SK-N-SH (cell line): Measurements from ENCODE around the gene NMBR. TPM values are rescaled to one million over a fixed set of nuclear protein-coding genes. Genes with fewer than 3 reads are reported as not detected.

Experiments used
- CTCF ChIA-PET: fragments of 300-600, 350-600 bp; formaldehyde crosslinking; extraction: SDS; loops from one replicate; lab custom pipeline; 2021; lab: Yijun Ruan, JAX
- POLR2A ChIA-PET: fragments of 350-600 bp; sonication (Branson Sonifier 250); formaldehyde crosslinking; extraction: SDS; loops from one replicate; lab custom pipeline; 2020; ENCODE audit warnings: antibody characterized with exemption, inconsistent platforms; lab: Yijun Ruan, JAX
- DNase-seq: peaks from one replicate; pipeline ENCODE4 v3.0.0; 2012
- H2AFZ ChIP-seq: fragments of 200-600 bp; sonication (generic); 2 replicates; pipeline ENCODE4 v1.8.1; 2016; ENCODE audit warnings: antibody characterized with exemption, mild to moderate bottlenecking, low read depth
- H3F3A ChIP-seq: fragments of 200-600 bp; sonication (generic); replicated peaks from 2 replicates; pipeline ENCODE3; 2016; ENCODE audit warnings: antibody characterized with exemption, mild to moderate bottlenecking; ENCODE audit not compliant: insufficient read depth
- H3K27ac ChIP-seq, 2 experiments: fragments of 200-500 bp in 1 of 2; fragments of 200-600 bp in 1 of 2; sonication (Bioruptor generic) in 1 of 2; sonication (generic), shearing (Covaris generic) in 1 of 2; 2 replicates each; pipeline versions ENCODE4 v1.5.1 to v1.6.1; 2014 to 2016; ENCODE audit warnings: low read depth in 2 of 2, inconsistent platforms in 1 of 2, low read length in 1 of 2, mild to moderate bottlenecking in 1 of 2, mixed read lengths in 1 of 2
- H3K27me3 ChIP-seq: fragments of 200-600 bp; sonication (generic), shearing (Covaris generic); 2 replicates; pipeline ENCODE4 v1.6.1; 2016; ENCODE audit warnings: mixed run types; ENCODE audit not compliant: insufficient read depth
- H3K36me3 ChIP-seq, 2 experiments: fragments of 200-500 bp in 1 of 2; fragments of 200-600 bp in 1 of 2; sonication (Bioruptor generic) in 1 of 2; sonication (generic) in 1 of 2; replicated peaks in 1 of 2; 2 replicates each; pipeline versions ENCODE3 to v1.5.1; 2014 to 2016; ENCODE audit warnings: low read length in 1 of 2, mild to moderate bottlenecking in 1 of 2; ENCODE audit not compliant: insufficient read depth in 2 of 2, control insufficient read depth in 1 of 2
- H3K4me1 ChIP-seq, 2 experiments: fragments of 200-500 bp in 1 of 2; fragments of 200-600 bp in 1 of 2; sonication (Bioruptor generic) in 1 of 2; sonication (generic), shearing (Covaris generic) in 1 of 2; 2 replicates each; pipeline versions ENCODE4 v1.5.1 to v1.6.1; 2014 to 2016; ENCODE audit warnings: low read depth in 1 of 2, low read length in 1 of 2, mixed run types in 1 of 2; ENCODE audit not compliant: insufficient read depth in 2 of 2, control insufficient read depth in 1 of 2
- H3K4me2 ChIP-seq: fragments of 200-600 bp; sonication (generic), shearing (Covaris generic); 2 replicates; pipeline ENCODE4 v1.6.1; 2017; ENCODE audit warnings: mixed run types
- H3K4me3 ChIP-seq, 2 experiments: fragments of 200-500 bp in 1 of 2; fragments of 200-600 bp in 1 of 2; sonication (Bioruptor generic) in 1 of 2; sonication (generic), shearing (Covaris generic) in 1 of 2; 2 replicates each; pipeline versions ENCODE4 v1.5.1 to v1.8.1; 2014 to 2016; ENCODE audit warnings: low read depth in 2 of 2, inconsistent platforms in 1 of 2, low read length in 1 of 2, mild to moderate bottlenecking in 1 of 2, mixed read lengths in 1 of 2, moderate library complexity in 1 of 2
- H3K79me2 ChIP-seq: fragments of 200-600 bp; sonication (generic); 2 replicates; pipeline ENCODE4 v1.8.1; 2017; ENCODE audit warnings: mild to moderate bottlenecking; ENCODE audit not compliant: insufficient read depth
- H3K9ac ChIP-seq: fragments of 200-600 bp; sonication (generic); 2 replicates; pipeline ENCODE4 v1.6.1; 2017; ENCODE audit warnings: mixed run types
- H3K9me2 ChIP-seq: fragments of 200-600 bp; sonication (generic); 2 replicates; pipeline ENCODE4 v1.6.1; 2017; ENCODE audit warnings: mixed run types
- H3K9me3 ChIP-seq: fragments of 200-600 bp; sonication (generic); 2 replicates; pipeline ENCODE4 v1.6.1; 2017; ENCODE audit warnings: mixed run types, mild to moderate bottlenecking, moderate library complexity
- H4K20me1 ChIP-seq: fragments of 200-600 bp; sonication (generic); 2 replicates; pipeline ENCODE4 v1.6.1; 2017; ENCODE audit warnings: mild to moderate bottlenecking, mixed run types; ENCODE audit not compliant: insufficient read depth
- CTCF ChIP-seq: fragments of 200-600 bp; sonication (generic); IDR thresholded peaks from 2 replicates; pipeline ENCODE4 v1.6.1; 2017; ENCODE audit warnings: antibody characterized with exemption, mild to moderate bottlenecking, moderate library complexity
- ELF1 ChIP-seq: IDR thresholded peaks from 2 replicates; pipeline ENCODE4 v1.4.0; 2012
- EZH2phosphoT487 ChIP-seq: fragments of 200-600 bp; sonication (generic); IDR thresholded peaks from 2 replicates; pipeline ENCODE4 v1.6.1; 2017; ENCODE audit warnings: low read depth, mixed run types, mild to moderate bottlenecking, antibody characterized with exemption, moderate library complexity, borderline replicate concordance
- FOSL2 ChIP-seq: IDR thresholded peaks from 2 replicates; pipeline ENCODE4 v1.4.0; 2012; ENCODE audit warnings: low read depth, mild to moderate bottlenecking, moderate library complexity, borderline replicate concordance
- GATA2 ChIP-seq: sonication (generic); formaldehyde crosslinking; IDR thresholded peaks from 2 replicates; pipeline ENCODE4 v1.5.0; 2020; ENCODE audit warnings: mild to moderate bottlenecking, missing genetic modification reagents
- MEF2A ChIP-seq: IDR thresholded peaks from 2 replicates; pipeline ENCODE4 v1.4.0; 2012; ENCODE audit warnings: low read depth, borderline replicate concordance
- NRF1 ChIP-seq: IDR thresholded peaks from 2 replicates; pipeline ENCODE4 v1.6.1; 2012; ENCODE audit warnings: low read depth, mild to moderate bottlenecking, low read length
- PBX3 ChIP-seq: IDR thresholded peaks from 2 replicates; pipeline ENCODE4; 2012
- POLR2AphosphoS5 ChIP-seq: IDR thresholded peaks from 2 replicates; pipeline ENCODE4 v1.6.1; 2012; ENCODE audit warnings: low read depth, low read length
- RAD21 ChIP-seq: IDR thresholded peaks from 2 replicates; pipeline ENCODE4 v1.6.1; 2012; ENCODE audit warnings: mild to moderate bottlenecking, low read length
- REST ChIP-seq: IDR thresholded peaks from 2 replicates; pipeline ENCODE4 v1.6.1; 2012; ENCODE audit warnings: mild to moderate bottlenecking, low read depth, low read length, moderate library complexity
- TCF12 ChIP-seq: IDR thresholded peaks from 2 replicates; pipeline ENCODE4 v1.4.0; 2012
- USF1 ChIP-seq: IDR thresholded peaks from 2 replicates; pipeline ENCODE4 v1.4.0; 2012; ENCODE audit warnings: low read depth, borderline replicate concordance
- WGBS: methylation state at CpG from one replicate; pipeline ENCODE4 v1.1.6; 2017; ENCODE audit warnings: low lambda C conversion rate; 5-methylcytosine and 5-hydroxymethylcytosine counted together
- polyA plus RNA-seq, 3 experiments: library from polyadenylated mRNA; depleted of rRNA; stranded (reverse); fragments of >200 nt; gene quantifications; 2 replicates each; pipeline ENCODE4 v1.2.3, GENCODE V29; 2012

Gene NMBR
- polyA plus RNA-seq, 1 of the 3 experiments (the other 2 are of a cell fraction): not detected

- no peak overlapping the region for H3K4me2 ChIP-seq
- no peak overlapping the region for H3K9ac ChIP-seq
- DNase-seq: no peak
- TF ChIP-seq POLR2AphosphoS5: no peak
- TF ChIP-seq GATA2: no peak
- no peak for TF ChIP-seq EZH2phosphoT487
- no peak for TF ChIP-seq REST
- no peak for TF ChIP-seq MEF2A
- TF ChIP-seq TCF12: no peak
- TF ChIP-seq ELF1: no peak
- TF ChIP-seq CTCF: no peak
- no peak for TF ChIP-seq PBX3
- no peak for TF ChIP-seq NRF1
- TF ChIP-seq FOSL2: no peak
- no peak for TF ChIP-seq RAD21
- TF ChIP-seq USF1: no peak
- 0 out of 4 replicates have a peak, but pooled peaks cover 0 to 4% of the 10 kb centered on the region in 2 experiments for H3K4me1 ChIP-seq
- H4K20me1 ChIP-seq: no peaks in the 10 kb centered on the region
- no peaks in the 10 kb centered on the region for H3K9me3 ChIP-seq
- no peak overlapping the region for H2AFZ ChIP-seq
- no peaks in the 10 kb centered on the region for H3K79me2 ChIP-seq
- peaks cover 13% of the 10 kb centered on the region for H3F3A ChIP-seq
- CTCF ChIA-PET: interaction anchor here (1.4 kb wide), 1 partner anchor 76 kb away, joined by 3 read pairs; no protein-coding TSS in a partner anchor
- H3K36me3 ChIP-seq: no peaks in the 10 kb centered on the region
- 37% methylated on average over 4 of the region's 4 CpGs for WGBS
- POLR2A ChIA-PET: no interaction called here
- H3K27me3 ChIP-seq: no peaks in the 10 kb centered on the region
- no peak overlapping the region for H3K27ac ChIP-seq
- H3K4me3 ChIP-seq: no peak overlapping the region
- H3K9me2 ChIP-seq: no peaks in the 10 kb centered on the region
These were observed 111.0 kb downstream of the NMBR start for GRCh38 chr6:142035890-142036289.
